ENCODE data around the gene SELP.

SELP gene

DNA sequence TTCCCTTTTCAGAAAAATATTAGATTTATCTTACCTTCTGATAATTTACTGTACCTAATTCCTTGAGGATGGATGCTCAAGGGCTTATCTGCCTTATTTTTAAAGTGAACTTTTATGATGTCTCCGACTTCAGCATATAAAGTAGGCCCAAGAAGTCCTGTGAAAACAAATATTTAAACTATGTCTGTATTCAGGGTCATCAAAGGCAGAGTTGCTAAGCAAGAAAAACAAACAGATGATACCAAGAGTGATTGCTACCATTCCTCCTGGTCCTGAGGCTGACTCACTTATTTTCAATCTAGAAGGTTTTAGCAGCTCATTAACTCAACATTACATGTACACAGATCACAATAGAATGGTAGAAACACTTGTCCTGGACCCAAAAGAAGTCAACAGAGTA lies 57.7 kb downstream of the SELP start:
- no peak for DNase-seq

- DNase-seq: no peak
These were observed 58.5 kb downstream of the SELP start for GRCh38 chr1:169571450-169571849.

DNA sequence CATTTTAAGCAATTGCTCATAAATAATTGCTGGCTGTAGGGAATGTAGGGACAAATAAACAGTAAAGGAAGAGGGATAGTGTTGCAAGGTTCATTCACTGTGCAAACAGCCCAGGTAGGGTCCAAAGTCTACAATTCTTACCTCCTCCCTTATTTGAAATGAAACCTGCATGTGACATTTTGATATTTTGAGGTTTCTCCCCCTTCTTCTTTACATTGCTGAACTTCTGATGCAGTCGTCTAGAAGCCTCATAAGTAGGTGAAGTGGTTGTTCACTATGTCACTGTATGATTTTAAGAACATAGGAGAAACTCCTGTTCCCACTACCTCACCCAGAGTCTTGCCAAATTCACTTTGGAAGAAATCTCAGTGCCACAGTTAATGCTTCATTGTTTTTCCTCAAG lies 59.8 kb downstream of the SELP start:
- DNase-seq: no peak

- no peak for DNase-seq
These were observed 61.4 kb downstream of the SELP start for GRCh38 chr1:169568497-169568896.

GRCh38 chr1:169565335-169566271 lies 64.3 kb downstream of the SELP start:
- no peak for DNase-seq

DNA sequence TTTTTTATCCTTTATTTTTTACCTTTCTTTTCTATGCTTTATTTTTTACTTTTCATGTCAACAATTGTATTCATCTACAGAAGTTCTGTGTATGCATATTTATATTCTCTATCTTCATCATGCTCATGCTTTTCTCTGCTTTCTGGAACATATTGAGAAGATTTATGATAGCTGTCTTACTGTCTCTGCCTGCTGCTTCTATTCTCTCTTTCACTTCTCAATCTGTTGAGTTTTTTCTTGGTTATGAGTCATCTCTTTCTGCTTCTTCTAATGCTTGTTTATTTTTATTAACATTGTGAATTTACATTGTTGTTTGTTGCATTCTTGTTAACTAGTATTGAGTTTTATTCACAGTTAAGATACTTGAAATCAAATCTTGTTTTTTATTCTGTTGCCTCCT lies 66.3 kb downstream of the SELP start:
- DNase-seq: no peak

- no peak for DNase-seq
These were observed 66.8 kb downstream of the SELP start for GRCh38 chr1:169563019-169563615.

- no peak for DNase-seq
These were observed 68.2 kb downstream of the SELP start for GRCh38 chr1:169561692-169562091.

DNA sequence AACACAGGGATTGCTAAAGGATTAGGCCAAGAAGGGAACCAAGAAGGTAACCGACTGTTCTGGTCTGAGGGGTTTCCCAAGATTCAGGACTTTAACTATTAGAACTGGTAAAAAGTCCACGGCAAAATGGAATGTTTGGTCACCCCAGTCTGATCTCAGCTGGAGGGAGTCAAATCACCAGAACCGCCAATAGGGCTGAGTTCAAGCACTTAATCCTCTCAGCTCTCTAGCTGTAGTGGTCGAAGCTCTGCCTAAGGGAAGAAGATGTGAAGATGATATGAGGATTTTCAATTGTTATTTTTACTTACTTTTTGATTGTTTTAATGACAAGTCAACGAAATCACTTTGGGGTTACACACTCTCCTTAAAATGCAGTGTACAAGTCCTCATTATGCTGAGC lies 72.8 kb downstream of the SELP start:
- no peak for DNase-seq

- DNase-seq: no peak
These were observed 79.6 kb downstream of the SELP start for GRCh38 chr1:169550294-169550693.

- no peak for DNase-seq
These were observed 81.6 kb downstream of the SELP start for GRCh38 chr1:169548282-169548681.

DNA sequence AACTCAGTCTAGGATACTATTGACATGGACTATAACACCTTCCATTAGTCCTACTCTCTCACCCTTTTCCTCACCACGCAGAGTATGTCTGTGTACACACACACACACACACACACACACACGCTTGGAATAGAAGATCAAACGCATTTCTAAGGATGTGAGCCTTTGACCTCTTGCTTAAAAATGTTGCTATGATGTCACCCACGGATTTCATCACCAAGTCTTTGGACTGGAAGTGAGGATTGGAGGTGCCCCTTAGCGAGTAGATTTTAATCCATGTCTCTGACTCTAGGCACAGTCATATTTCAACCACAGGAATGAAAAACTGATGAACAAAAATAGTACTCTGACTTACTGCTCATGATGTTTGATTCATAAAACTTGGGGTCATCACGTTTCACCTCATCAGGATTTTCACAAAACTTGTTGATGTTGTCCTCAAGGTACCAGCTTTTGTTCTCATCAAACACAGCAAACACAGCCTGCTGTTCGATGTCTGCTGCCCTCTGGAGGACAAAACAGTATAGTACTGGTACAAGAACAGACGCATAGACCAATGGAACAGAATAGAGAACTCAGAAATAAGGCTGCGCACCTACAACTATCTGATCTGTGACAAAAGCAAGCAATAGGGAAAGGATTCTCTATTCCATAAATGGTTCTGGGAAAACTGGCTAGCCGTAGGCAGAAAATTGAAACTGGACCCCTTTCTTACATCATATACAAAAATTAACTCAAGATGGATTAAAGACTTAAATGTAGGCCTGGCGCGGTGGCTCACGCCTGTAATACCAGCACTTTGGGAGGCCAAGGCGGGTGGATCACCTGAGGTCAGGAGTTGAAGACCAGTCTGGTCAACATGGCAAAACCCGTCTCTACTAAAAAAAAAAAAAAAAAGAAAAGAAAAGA lies 83.6 kb downstream of the SELP start:
- DNase-seq: peak; percentile 30

- no peak for DNase-seq
These were observed 84.5 kb downstream of the SELP start for GRCh38 chr1:169545472-169545871.

GRCh38 chr1:169538998-169539871 lies 90.7 kb downstream of the SELP start:
- no peak for DNase-seq
